GM12891 (cell line): ENCODE results near the gene FHIT.

Source experiments
- PAX5 ChIP-seq: IDR thresholded peaks from 2 replicates; pipeline ENCODE4 v1.6.1; 2011; ENCODE audit warnings: low read length, moderate library complexity, mild to moderate bottlenecking; ENCODE audit not compliant: insufficient read depth, severe bottlenecking
- POLR2A ChIP-seq: IDR thresholded peaks from 2 replicates; pipeline ENCODE4 v1.6.1; 2011; ENCODE audit warnings: low read depth, low read length, control low read depth
- POLR2AphosphoS5 ChIP-seq: IDR thresholded peaks from 2 replicates; pipeline ENCODE4 v1.6.1; 2011; ENCODE audit warnings: low read depth, low read length, control low read depth
- SPI1 ChIP-seq: IDR thresholded peaks from 2 replicates; pipeline ENCODE4 v1.6.1; 2011; ENCODE audit warnings: low read depth, low read length, control low read depth
- TAF1 ChIP-seq: IDR thresholded peaks from 2 replicates; pipeline ENCODE4 v1.6.1; 2011; ENCODE audit warnings: low read depth, low read length, control low read depth

- TF ChIP-seq POLR2A (no peak), POLR2AphosphoS5 (no peak), SPI1 (peak; percentile 55; the same call in 1 of the 2 replicates), TAF1 (no peak), PAX5 (no peak)
These were observed 486.4 kb downstream of the FHIT start for GRCh38 chr3:60764870-60765269.
